Measurements from ENCODE around the gene HIPK4. TPM values are rescaled to one million over a fixed set of nuclear protein-coding genes. Genes with fewer than 3 reads are reported as not detected.
"Not testable (repeated sequence)": the region's sequence is repeated elsewhere in the genome, so short reads cannot be mapped to it uniquely, and the experiment has no call there.

The HIPK4 gene, protein sequence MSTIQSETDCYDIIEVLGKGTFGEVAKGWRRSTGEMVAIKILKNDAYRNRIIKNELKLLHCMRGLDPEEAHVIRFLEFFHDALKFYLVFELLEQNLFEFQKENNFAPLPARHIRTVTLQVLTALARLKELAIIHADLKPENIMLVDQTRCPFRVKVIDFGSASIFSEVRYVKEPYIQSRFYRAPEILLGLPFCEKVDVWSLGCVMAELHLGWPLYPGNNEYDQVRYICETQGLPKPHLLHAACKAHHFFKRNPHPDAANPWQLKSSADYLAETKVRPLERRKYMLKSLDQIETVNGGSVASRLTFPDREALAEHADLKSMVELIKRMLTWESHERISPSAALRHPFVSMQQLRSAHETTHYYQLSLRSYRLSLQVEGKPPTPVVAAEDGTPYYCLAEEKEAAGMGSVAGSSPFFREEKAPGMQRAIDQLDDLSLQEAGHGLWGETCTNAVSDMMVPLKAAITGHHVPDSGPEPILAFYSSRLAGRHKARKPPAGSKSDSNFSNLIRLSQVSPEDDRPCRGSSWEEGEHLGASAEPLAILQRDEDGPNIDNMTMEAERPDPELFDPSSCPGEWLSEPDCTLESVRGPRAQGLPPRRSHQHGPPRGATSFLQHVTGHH
- total RNA-seq: not detected
- not detected for polyA plus RNA-seq

DNA sequence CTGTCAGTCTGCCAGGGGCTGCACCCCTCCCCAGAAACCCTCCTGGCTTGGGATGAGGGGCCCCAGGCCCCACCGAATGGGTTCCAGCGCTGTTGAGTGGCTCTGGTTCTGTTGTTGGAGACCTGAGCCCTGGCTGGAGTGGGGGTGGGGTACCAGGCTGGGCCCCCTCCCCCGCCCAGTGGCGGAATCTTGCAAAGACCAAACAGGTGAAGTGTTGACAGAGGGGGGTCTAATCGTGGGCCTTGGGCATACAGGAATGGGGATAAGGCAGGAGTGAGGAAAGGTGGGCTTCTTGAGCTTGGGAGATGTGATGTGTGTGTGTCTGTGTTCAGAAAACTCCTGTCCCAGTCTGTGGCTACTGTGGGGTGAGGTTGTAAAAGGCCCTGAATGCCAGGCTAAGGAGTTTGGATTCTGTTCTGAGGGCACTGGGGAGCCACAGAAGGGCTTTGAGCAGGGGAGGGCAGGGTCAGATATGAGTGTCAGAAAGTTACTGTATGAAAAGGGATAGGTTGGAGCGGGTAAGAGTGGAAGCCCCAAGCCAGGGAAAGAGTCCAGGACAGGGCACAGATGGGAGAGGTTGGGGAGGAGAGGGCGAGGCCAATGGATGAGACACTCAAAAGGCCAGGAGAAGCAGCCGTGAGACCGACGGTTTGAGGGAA lies at the start of gene HIPK4:
Gene HIPK4 (minus strand): TSS at position 98 of the 659 bp plus-strand sequence. CDS start 279 bp downstream, outside the sequence.
- H3K9me3 Mint-ChIP-seq: no peaks in the 10 kb centered on the region
- H3K36me3 ChIP-seq (ENCODE audit: insufficient read depth, low read length): no peaks in the 10 kb centered on the region
- no peaks in the 10 kb centered on the region for H3K4me1 Mint-ChIP-seq
- H3K36me3 Mint-ChIP-seq: no peaks in the 10 kb centered on the region
- peaks cover 0 to 4% of the 10 kb centered on the region in 2 donors for H3K27me3 Mint-ChIP-seq
- H3K4me3 ChIP-seq (ENCODE audit: low read length): no peak within 1 kb of the TSS
- peak within 1 kb of the TSS in 1 of 8 donors; percentile 81 for H3K27ac Mint-ChIP-seq
- H3K4me1 ChIP-seq (ENCODE audit: insufficient read depth, low read length): no peaks in the 10 kb centered on the region
- H3K9me3 ChIP-seq (ENCODE audit: low read length): no peaks in the 10 kb centered on the region
- CTCF ChIA-PET: no interaction called here
- no peak for DNase-seq
- no peaks in the 10 kb centered on the region for H3K27me3 ChIP-seq (ENCODE audit: insufficient read depth, low read length, poor library complexity, severe bottlenecking)
- no peak within 1 kb of the TSS for H3K4me3 Mint-ChIP-seq
- H3K27ac ChIP-seq (ENCODE audit: low read depth, low read length): no peak within 1 kb of the TSS
- POLR2A ChIA-PET: no interaction called here

DNA sequence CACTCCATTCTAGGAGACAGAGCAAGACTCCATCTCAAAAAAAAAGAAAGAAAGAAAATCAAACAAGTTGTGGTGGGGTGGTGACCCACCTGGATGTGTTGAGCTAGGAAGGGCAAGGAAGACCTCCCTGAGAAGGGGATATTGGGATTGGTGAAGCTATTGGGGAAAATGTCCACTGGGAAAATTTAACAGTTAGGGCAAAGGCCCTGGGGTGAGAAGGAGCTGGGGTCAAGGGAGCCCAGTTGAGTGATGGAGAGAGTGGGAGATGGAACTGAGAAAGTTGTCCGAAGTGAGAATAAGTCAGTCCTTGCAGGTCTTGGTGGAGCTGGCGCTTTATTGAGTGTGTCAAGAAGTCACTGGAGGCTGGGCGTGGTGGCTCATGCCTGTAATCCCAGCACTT lies 48.3 kb upstream of the HIPK4 start:
- H3K9me3 ChIP-seq (ENCODE audit: low read length): no peaks in the 10 kb centered on the region
- POLR2A ChIA-PET: no interaction called here

DNA sequence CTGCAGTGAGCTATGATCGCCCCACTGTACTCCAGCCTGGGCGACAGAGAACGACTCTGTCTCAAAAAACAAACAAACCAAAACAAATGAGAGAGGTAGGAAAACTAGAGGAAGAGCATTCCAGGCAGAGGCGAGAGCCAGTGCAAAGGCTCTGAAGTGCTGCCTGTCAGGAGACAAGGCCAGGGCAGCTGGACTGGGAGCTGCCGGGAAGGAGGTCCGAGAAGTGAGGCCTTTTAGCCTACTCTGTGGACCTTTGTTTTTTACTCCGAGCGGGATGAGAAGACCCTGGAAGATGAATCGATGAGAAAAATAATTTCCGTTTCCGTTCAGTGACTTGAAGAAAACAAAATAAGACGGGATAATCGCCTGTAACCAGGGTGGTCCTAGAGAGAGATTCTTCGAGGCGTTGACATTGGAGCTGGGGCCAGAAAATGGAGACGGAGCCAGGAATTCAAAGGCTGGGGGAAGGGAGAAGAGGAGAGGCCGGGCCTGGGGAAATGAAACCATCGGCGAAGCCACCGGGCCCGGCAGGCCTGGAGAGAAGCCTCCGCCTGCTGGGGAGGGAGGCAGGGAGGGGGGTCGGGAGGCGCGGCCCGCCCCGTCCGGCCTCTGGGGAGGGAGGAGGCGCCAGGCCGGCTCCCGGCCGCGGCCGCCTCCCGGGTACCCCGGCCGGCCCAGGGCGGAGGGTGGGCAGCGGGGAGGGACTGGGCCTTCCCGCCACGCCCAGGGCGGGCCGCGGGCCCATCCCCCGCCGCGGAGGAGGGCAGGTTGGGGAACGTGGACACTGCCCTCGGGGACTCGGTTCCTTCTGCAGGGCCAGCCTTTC lies 43.6 kb upstream of the HIPK4 start:
- no peaks in the 10 kb centered on the region for H3K9me3 ChIP-seq (ENCODE audit: low read length)
- H3K27me3 ChIP-seq (ENCODE audit: insufficient read depth, low read length, poor library complexity, severe bottlenecking): no peaks in the 10 kb centered on the region
- peak overlapping the region; percentile 70 to 98 (median 94) for H3K27ac Mint-ChIP-seq
- H3K4me3 Mint-ChIP-seq: peak overlapping the region; percentile 87 to 93 (median 90)
- H3K27me3 Mint-ChIP-seq: peaks cover 2 to 5% of the 10 kb centered on the region in 2 donors
- H3K36me3 Mint-ChIP-seq: peaks cover 0 to 3% (median 0%) of the 10 kb centered on the region in 3 donors
- CTCF ChIA-PET: interaction anchor here (1.1 to 1.5 kb wide), 2 partner anchors 7 to 13 kb away, joined by 3 to 9 read pairs; partner anchors contain the start of gene SERTAD1
- peak; percentile 30 to 70 (median 50) for DNase-seq
- H3K9me3 Mint-ChIP-seq: no peaks in the 10 kb centered on the region
- H3K36me3 ChIP-seq (ENCODE audit: insufficient read depth, low read length): no peaks in the 10 kb centered on the region
- H3K4me1 ChIP-seq (ENCODE audit: insufficient read depth, low read length): peaks cover 5% of the 10 kb centered on the region
- peak overlapping the region; percentile 49 for H3K4me3 ChIP-seq (ENCODE audit: low read length)
- peaks cover 7 to 11% (median 8%) of the 10 kb centered on the region in 3 donors for H3K4me1 Mint-ChIP-seq
- POLR2A ChIA-PET: interaction anchor here (1.0 kb wide), 1 partner anchor 9 kb away, joined by 6 read pairs; no protein-coding TSS in a partner anchor
- H3K27ac ChIP-seq (ENCODE audit: low read depth, low read length): peak overlapping the region; percentile 83

More for the DNA sequence above, 48.3 kb upstream of the HIPK4 start:
- peaks cover 0 to 29% (median 3%) of the 10 kb centered on the region in 3 donors for H3K36me3 Mint-ChIP-seq
- Histone ChIP-seq H3K27ac (ENCODE audit: low read depth, low read length) (no peak overlapping the region), H3K27me3 (ENCODE audit: insufficient read depth, low read length, poor library complexity, severe bottlenecking) (no peaks in the 10 kb centered on the region), H3K4me1 (ENCODE audit: insufficient read depth, low read length) (peaks cover 13% of the 10 kb centered on the region), H3K4me3 (ENCODE audit: low read length) (no peak overlapping the region), H3K36me3 (ENCODE audit: insufficient read depth, low read length) (peaks cover 24% of the 10 kb centered on the region)
- H3K27me3 Mint-ChIP-seq: peaks cover 0 to 2% of the 10 kb centered on the region in 2 donors
- peak overlapping the region in 2 of 8 donors; percentile 72 to 75 for H3K27ac Mint-ChIP-seq
- no peak overlapping the region for H3K4me3 Mint-ChIP-seq
- CTCF ChIA-PET: interaction anchor here (0.7 to 2.3 kb wide), 2 partner anchors 17 to 95 kb away, joined by 3 to 8 read pairs; no protein-coding TSS in a partner anchor
- H3K9me3 Mint-ChIP-seq: no peaks in the 10 kb centered on the region
- DNase-seq: no peak
- H3K4me1 Mint-ChIP-seq: peaks cover 17 to 26% (median 18%) of the 10 kb centered on the region in 3 donors

- H3K27ac Mint-ChIP-seq; POLR2A ChIA-PET; H3K9me3 ChIP-seq (ENCODE audit: low read length); H3K9me3 Mint-ChIP-seq; H3K27me3 Mint-ChIP-seq; H3K36me3 Mint-ChIP-seq; H3K4me1 ChIP-seq (ENCODE audit: insufficient read depth, low read length); H3K4me3 ChIP-seq (ENCODE audit: low read length); H3K36me3 ChIP-seq (ENCODE audit: insufficient read depth, low read length); H3K27me3 ChIP-seq (ENCODE audit: insufficient read depth, low read length, poor library complexity, severe bottlenecking); DNase-seq: not testable (repeated sequence)
- H3K4me1 Mint-ChIP-seq: peaks cover 7 to 11% (median 8%) of the 10 kb centered on the region in 3 donors
- peak overlapping the region in 4 of 7 donors; percentile 88 to 93 (median 90) for H3K4me3 Mint-ChIP-seq
- H3K27ac ChIP-seq (ENCODE audit: low read depth, low read length): peak overlapping the region; percentile 83
- CTCF ChIA-PET: interaction anchor here (1.5 kb wide), 1 partner anchor 12 kb away, joined by 9 read pairs; no protein-coding TSS in a partner anchor
Measured at GRCh38 chr19:40432760-40433159, 42.8 kb upstream of the HIPK4 start.

GRCh38 chr19:40431698-40432097 lies 41.7 kb upstream of the HIPK4 start:
- peak overlapping the region in 3 of 7 donors; percentile 12 to 34 (median 22) for H3K4me3 Mint-ChIP-seq

GRCh38 chr19:40430242-40430641 lies 40.3 kb upstream of the HIPK4 start:
- not testable (repeated sequence) for H3K9me3 ChIP-seq (ENCODE audit: low read length); H3K27me3 ChIP-seq (ENCODE audit: insufficient read depth, low read length, poor library complexity, severe bottlenecking); H3K36me3 ChIP-seq (ENCODE audit: insufficient read depth, low read length); H3K27ac Mint-ChIP-seq; H3K27ac ChIP-seq (ENCODE audit: low read depth, low read length); DNase-seq; H3K4me3 ChIP-seq (ENCODE audit: low read length); H3K36me3 Mint-ChIP-seq; H3K9me3 Mint-ChIP-seq; H3K4me3 Mint-ChIP-seq; H3K27me3 Mint-ChIP-seq; H3K4me1 ChIP-seq (ENCODE audit: insufficient read depth, low read length)
- H3K4me1 Mint-ChIP-seq: peaks cover 14 to 20% (median 17%) of the 10 kb centered on the region in 3 donors
- ChIA-PET POLR2A (interaction anchor here (0.7 kb wide), 1 partner anchor 1088 kb away, joined by 4 read pairs; the partner anchor contains the start of gene SAMD4B), CTCF (interaction anchor here (2.9 kb wide), 1 partner anchor 9 kb away, joined by 13 read pairs; no protein-coding TSS in a partner anchor)

More at GRCh38 chr19:40431698-40432097, 41.7 kb upstream of the HIPK4 start:
- ChIA-PET CTCF (interaction anchor here (2.9 kb wide), 1 partner anchor 11 kb away, joined by 13 read pairs; no protein-coding TSS in a partner anchor), POLR2A (no interaction called here)
- Mint-ChIP-seq H3K4me1 (peaks cover 7 to 11% (median 8%) of the 10 kb centered on the region in 3 donors), H3K36me3 (peaks cover 0 to 3% (median 0%) of the 10 kb centered on the region in 3 donors), H3K27ac (peak overlapping the region in 2 of 8 donors; percentile 11 to 48), H3K9me3 (no peaks in the 10 kb centered on the region), H3K27me3 (peaks cover 2 to 5% of the 10 kb centered on the region in 2 donors)
- no peaks in the 10 kb centered on the region for H3K27me3 ChIP-seq (ENCODE audit: insufficient read depth, low read length, poor library complexity, severe bottlenecking)
- H3K27ac ChIP-seq (ENCODE audit: low read depth, low read length): no peak overlapping the region
- no peaks in the 10 kb centered on the region for H3K36me3 ChIP-seq (ENCODE audit: insufficient read depth, low read length)
- peaks cover 5% of the 10 kb centered on the region for H3K4me1 ChIP-seq (ENCODE audit: insufficient read depth, low read length)
- no peak for DNase-seq
- H3K4me3 ChIP-seq (ENCODE audit: low read length): no peak overlapping the region
- no peaks in the 10 kb centered on the region for H3K9me3 ChIP-seq (ENCODE audit: low read length)

DNA sequence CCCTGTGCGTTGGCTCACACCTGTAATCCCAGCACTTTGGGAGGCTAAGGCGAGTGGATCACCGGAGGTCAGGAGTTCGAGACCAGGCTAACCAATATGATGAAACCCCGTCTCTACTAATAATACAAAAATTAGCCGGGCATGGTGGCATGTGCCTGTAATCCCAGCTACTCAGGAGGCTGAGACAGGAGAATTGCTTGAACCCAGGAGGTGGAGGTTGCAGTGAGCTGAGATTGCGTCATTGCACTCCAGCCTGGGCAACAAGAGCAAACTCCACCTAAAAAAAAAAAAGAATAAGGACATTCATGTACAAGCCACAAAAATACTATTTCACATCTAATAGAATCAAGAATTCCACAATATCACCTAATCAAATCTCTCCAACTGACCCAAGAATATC lies 38.2 kb upstream of the HIPK4 start:
- CTCF ChIA-PET: interaction anchor here (1.4 kb wide), 1 partner anchor 37 kb away, joined by 4 read pairs; the partner anchor contains the start of gene BLVRB

More for the DNA sequence above, 38.2 kb upstream of the HIPK4 start:
- H3K4me3 ChIP-seq (ENCODE audit: low read length); DNase-seq; H3K36me3 ChIP-seq (ENCODE audit: insufficient read depth, low read length); POLR2A ChIA-PET; H3K9me3 Mint-ChIP-seq; H3K4me1 ChIP-seq (ENCODE audit: insufficient read depth, low read length); H3K27me3 ChIP-seq (ENCODE audit: insufficient read depth, low read length, poor library complexity, severe bottlenecking); H3K9me3 ChIP-seq (ENCODE audit: low read length); H3K27ac ChIP-seq (ENCODE audit: low read depth, low read length): not testable (repeated sequence)
- H3K4me3 Mint-ChIP-seq: peak overlapping the region in 1 of 7 donors; percentile 10
- peaks cover 16 to 24% (median 22%) of the 10 kb centered on the region in 3 donors for H3K4me1 Mint-ChIP-seq
- peaks cover 0 to 10% of the 10 kb centered on the region in 2 donors for H3K27me3 Mint-ChIP-seq
- peaks cover 0 to 13% (median 0%) of the 10 kb centered on the region in 3 donors for H3K36me3 Mint-ChIP-seq
- H3K27ac Mint-ChIP-seq: peak overlapping the region in 1 of 8 donors; percentile 17
